ENCODE data around the gene ATP9B. TPM values are rescaled to one million over a fixed set of nuclear protein-coding genes. Genes with fewer than 3 reads are reported as not detected.

Gene ATP9B
- total RNA-seq, 4 donors from 2014 or later, result 26.0 to 37.4 (median 30.5) TPM

DNA sequence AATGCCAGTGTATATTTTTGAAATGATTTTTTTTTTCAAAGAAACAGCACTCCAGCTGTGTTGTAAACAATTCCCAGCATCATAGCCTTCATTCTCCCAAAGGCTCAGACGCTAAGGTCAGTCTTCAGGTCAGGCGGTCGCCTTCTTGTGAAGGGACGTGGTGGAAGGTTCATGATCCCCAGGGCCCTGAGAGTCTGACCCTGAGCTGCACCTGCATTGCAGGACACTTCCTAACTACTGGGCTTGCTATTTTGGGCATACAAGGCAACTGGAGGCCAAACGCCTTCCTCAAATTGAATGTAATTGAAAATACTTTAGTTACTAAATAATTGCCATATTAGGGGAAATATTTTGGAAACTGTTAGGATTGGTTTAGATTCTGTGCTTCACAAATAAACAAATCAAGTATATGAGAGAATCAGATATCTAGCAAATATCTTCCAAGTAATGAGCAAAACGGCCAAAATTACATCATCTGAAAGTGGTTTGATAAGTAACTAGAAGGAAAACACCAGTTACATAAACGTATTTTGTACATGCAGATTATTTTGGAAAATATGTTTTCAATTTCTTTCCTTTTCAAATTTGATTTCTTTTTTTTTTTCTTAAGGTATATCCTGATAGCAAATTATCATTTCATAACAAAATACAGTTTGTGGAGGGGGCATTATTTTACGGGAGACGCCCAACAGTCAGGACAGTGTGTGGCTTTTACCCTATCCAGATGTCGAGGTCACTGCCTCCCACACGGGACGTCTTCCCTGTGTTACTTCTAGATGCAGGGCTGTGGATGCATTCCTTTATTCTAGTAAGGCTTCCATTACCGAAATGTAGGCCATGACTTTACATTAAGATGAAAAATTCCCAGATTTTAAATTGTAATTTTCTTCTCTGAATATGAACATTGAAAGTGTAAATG lies 136.0 kb downstream of the ATP9B start:
- no peak for DNase-seq (ENCODE audit: extremely low spot score)
- WGBS, result 90% methylated on average over 13 of the region's 13 CpGs
- H3K27ac ChIP-seq (replicated peaks in 1 of 4), result no peak overlapping the region
- no peak overlapping the region for H3K4me3 ChIP-seq
- no peaks in the 10 kb centered on the region for H3K27me3 ChIP-seq
- TF ChIP-seq EP300 (IDR thresholded peaks at IDR 0.05), result no peak
- TF ChIP-seq, protein P1, sequence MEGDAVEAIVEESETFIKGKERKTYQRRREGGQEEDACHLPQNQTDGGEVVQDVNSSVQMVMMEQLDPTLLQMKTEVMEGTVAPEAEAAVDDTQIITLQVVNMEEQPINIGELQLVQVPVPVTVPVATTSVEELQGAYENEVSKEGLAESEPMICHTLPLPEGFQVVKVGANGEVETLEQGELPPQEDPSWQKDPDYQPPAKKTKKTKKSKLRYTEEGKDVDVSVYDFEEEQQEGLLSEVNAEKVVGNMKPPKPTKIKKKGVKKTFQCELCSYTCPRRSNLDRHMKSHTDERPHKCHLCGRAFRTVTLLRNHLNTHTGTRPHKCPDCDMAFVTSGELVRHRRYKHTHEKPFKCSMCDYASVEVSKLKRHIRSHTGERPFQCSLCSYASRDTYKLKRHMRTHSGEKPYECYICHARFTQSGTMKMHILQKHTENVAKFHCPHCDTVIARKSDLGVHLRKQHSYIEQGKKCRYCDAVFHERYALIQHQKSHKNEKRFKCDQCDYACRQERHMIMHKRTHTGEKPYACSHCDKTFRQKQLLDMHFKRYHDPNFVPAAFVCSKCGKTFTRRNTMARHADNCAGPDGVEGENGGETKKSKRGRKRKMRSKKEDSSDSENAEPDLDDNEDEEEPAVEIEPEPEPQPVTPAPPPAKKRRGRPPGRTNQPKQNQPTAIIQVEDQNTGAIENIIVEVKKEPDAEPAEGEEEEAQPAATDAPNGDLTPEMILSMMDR (IDR thresholded peaks at IDR 0.05), result no peak
- no peak for TF ChIP-seq POLR2A (IDR thresholded peaks at IDR 0.05; ENCODE audit: low read depth)
- intact Hi-C loops (cut with DNase I), result no loop called here
- peaks cover 7 to 24% (median 15%) of the 10 kb centered on the region in 4 donors for H3K36me3 ChIP-seq
- no peaks in the 10 kb centered on the region for H3K9me3 ChIP-seq
- H3K4me1 ChIP-seq, result no peaks in the 10 kb centered on the region

DNA sequence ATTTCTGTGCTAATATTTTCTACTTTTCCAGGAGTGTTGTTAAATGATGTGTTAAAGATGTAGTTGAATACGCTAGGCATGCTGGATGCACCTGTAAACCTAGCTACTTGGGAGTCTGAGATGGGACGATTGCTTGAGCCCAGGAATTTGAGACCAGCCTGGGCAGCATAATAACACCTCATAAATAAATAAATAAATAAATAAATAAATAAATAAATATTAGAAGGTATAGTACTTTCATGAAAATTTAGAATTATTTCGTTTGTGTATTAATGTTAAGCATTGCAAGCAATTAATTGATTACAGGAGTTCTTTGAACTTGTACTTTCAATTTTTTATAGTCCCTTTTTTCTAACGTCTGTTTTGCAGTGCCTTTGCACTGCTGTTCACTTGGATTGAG lies 137.2 kb downstream of the ATP9B start:
- Histone ChIP-seq H3K4me3 (no peak overlapping the region), H3K36me3 (peaks cover 7 to 25% (median 15%) of the 10 kb centered on the region in 4 donors), H3K9me3 (no peaks in the 10 kb centered on the region), H3K4me1 (peaks cover 0 to 4% (median 0%) of the 10 kb centered on the region in 4 donors), H3K27ac (replicated peaks in 1 of 4) (no peak overlapping the region), H3K27me3 (no peaks in the 10 kb centered on the region)
- TF ChIP-seq POLR2AphosphoS5 (IDR thresholded peaks at IDR 0.05) (no peak), EP300 (IDR thresholded peaks at IDR 0.05) (no peak), POLR2A (IDR thresholded peaks at IDR 0.05; ENCODE audit: low read depth) (no peak)
- DNase-seq (ENCODE audit: extremely low spot score), result no peak
- intact Hi-C loops (cut with DNase I), result no loop called here
- 97% methylated on average over 4 of the region's 4 CpGs for WGBS

DNA sequence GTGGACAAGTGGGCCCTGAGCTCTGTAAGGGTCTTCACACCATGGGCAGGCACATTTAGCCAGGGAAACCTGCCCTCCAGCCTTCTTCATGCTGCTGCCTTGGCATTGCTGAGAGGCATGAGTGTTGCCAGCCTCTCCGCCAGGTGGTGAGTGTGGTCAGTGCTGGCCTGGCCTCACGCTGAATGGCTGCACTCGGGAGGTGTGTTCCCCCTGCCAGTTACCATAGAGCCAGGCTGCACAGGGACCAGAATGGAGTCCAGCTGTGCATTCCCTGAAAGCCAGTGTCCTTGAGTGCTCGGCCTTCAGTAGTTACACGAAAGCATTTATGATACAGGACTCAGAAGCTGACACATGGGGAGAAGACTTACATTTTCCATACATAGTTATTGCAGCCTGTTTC lies 139.7 kb downstream of the ATP9B start:
- H3K27ac ChIP-seq (replicated peaks in 1 of 4), result no peak overlapping the region
- H3K36me3 ChIP-seq, result peaks cover 7 to 25% (median 15%) of the 10 kb centered on the region in 4 donors
- TF ChIP-seq, protein P1 (IDR thresholded peaks at IDR 0.05), result no peak
- TF ChIP-seq EP300 (IDR thresholded peaks at IDR 0.05) (no peak), POLR2AphosphoS5 (IDR thresholded peaks at IDR 0.05) (no peak), POLR2A (IDR thresholded peaks at IDR 0.05; ENCODE audit: low read depth) (no peak)
- 79% methylated on average over 2 of the region's 5 CpGs for WGBS
- no peak overlapping the region for H3K4me3 ChIP-seq
- no peak for DNase-seq (ENCODE audit: extremely low spot score)
- no peaks in the 10 kb centered on the region for H3K9me3 ChIP-seq
- intact Hi-C loops (cut with DNase I), result no loop called here
- no peaks in the 10 kb centered on the region for H3K27me3 ChIP-seq
- H3K4me1 ChIP-seq, result peaks cover 0 to 4% (median 0%) of the 10 kb centered on the region in 4 donors

DNA sequence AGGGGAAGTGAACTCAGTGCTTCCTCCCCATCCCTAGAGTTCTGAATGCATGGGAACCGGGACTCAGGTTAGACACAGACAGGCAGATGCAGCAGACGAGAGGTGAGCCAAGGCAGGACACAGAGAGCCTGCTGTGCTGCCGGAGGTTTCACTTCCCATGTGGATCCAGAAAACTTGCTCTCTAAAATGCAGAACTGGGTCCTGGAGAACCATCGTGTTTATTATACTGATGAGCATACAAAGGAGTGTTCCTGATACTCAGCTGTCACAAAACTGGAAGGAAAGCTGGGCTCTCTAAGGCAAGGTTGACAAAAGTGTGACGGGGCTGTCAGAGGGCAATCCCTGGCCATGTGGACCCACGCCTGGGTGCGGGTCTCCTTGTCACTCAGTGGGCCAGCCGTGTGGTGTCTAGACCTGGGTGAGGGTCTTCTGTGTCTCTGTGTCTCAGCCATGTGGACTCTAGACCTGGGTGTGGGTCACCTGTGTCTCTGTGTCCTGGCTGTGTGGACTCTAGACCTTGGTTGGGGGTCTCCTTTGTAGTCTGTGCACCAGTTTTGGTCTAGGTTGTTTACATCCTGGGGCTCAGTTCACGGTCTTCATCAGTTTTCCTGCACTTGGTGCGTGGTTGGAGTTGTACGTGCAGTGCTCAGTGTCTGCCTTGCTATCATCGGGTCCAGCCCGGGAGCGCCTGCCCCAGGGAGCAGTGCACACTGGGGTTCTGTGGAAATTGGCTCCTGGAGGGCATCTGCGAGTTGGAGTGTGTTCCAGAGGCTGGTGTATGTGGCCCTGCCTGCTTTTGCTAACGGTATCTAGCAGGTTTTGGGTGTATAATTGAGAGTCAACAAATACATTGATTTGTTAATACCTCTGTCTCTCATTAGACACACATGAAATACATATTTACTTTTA lies 141.1 kb downstream of the ATP9B start:
- WGBS, result 89% methylated on average over 15 of the region's 16 CpGs
- DNase-seq (ENCODE audit: extremely low spot score), result no peak
- H3K27me3 ChIP-seq, result no peaks in the 10 kb centered on the region
- no peaks in the 10 kb centered on the region for H3K9me3 ChIP-seq
- H3K36me3 ChIP-seq, result peaks cover 7 to 25% (median 15%) of the 10 kb centered on the region in 4 donors
- TF ChIP-seq EP300 (IDR thresholded peaks at IDR 0.05) (no peak), POLR2A (IDR thresholded peaks at IDR 0.05; ENCODE audit: low read depth) (no peak), POLR2AphosphoS5 (IDR thresholded peaks at IDR 0.05) (no peak)
- TF ChIP-seq, protein P1 (IDR thresholded peaks at IDR 0.05), result no peak
- peaks cover 0 to 4% (median 0%) of the 10 kb centered on the region in 4 donors for H3K4me1 ChIP-seq
- H3K27ac ChIP-seq (replicated peaks in 1 of 4), result no peak overlapping the region
- intact Hi-C loops (cut with DNase I), result no loop called here
- no peak overlapping the region for H3K4me3 ChIP-seq

DNA sequence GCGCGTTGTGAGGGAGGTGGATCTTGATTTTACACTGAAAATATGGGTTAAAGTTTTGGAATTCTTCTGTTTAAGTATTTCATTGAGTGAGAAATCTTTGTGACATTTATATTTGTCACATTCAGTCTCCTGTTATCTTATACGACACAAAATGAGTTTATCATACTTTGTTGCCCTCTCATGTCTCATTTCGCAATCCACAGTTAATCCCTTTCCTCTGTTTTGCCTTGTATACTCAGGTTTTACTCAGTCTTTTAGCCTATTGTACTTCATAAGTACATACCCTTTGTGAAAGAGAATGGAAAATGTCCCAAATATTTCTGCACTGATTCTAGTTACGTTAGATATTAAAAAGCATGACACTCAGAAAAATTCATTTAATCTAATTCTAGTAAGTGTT lies 142.7 kb downstream of the ATP9B start:
- peaks cover 0 to 4% (median 0%) of the 10 kb centered on the region in 4 donors for H3K4me1 ChIP-seq
- no peaks in the 10 kb centered on the region for H3K27me3 ChIP-seq
- H3K27ac ChIP-seq (replicated peaks in 1 of 4), result no peak overlapping the region
- TF ChIP-seq, protein P1 (IDR thresholded peaks at IDR 0.05), result no peak
- TF ChIP-seq EP300 (IDR thresholded peaks at IDR 0.05) (no peak), POLR2A (IDR thresholded peaks at IDR 0.05; ENCODE audit: low read depth) (no peak), POLR2AphosphoS5 (IDR thresholded peaks at IDR 0.05) (no peak)
- intact Hi-C loops (cut with DNase I), result no loop called here
- 93% methylated on average over 5 of the region's 5 CpGs for WGBS
- DNase-seq (ENCODE audit: extremely low spot score), result no peak
- peaks cover 7 to 25% (median 13%) of the 10 kb centered on the region in 4 donors for H3K36me3 ChIP-seq
- no peak overlapping the region for H3K4me3 ChIP-seq
- no peaks in the 10 kb centered on the region for H3K9me3 ChIP-seq
